NT2/D1 (cell line): ENCODE data around the gene RBM42.

ENCODE experiments used
- DNase-seq: peaks from one replicate; pipeline ENCODE4 v3.0.0-alpha.2; 2011; ENCODE audit warnings: low read depth, low spot score
- H3K27me3 ChIP-seq: 2 replicates; pipeline ENCODE4 v1.6.0; 2011; ENCODE audit warnings: mild to moderate bottlenecking; ENCODE audit not compliant: insufficient read length, insufficient read depth
- H3K36me3 ChIP-seq: 2 replicates; pipeline ENCODE4 v1.6.1; 2011; ENCODE audit warnings: mild to moderate bottlenecking, low read length, mixed read lengths; ENCODE audit not compliant: insufficient read depth, insufficient read length
- H3K4me1 ChIP-seq: 2 replicates; pipeline ENCODE4 v1.5.1; 2011; ENCODE audit not compliant: insufficient read depth, insufficient read length
- H3K4me3 ChIP-seq: 2 replicates; pipeline ENCODE4 v1.5.1; 2011; ENCODE audit warnings: low read depth; ENCODE audit not compliant: insufficient read length
- H3K9ac ChIP-seq: 2 replicates; pipeline ENCODE4 v1.6.0; 2011; ENCODE audit warnings: low read depth; ENCODE audit not compliant: insufficient read length
- H3K9me3 ChIP-seq: 2 replicates; pipeline ENCODE4 v1.5.1; 2011; ENCODE audit warnings: mild to moderate bottlenecking, low read length; ENCODE audit not compliant: insufficient read depth
- SUZ12 ChIP-seq: IDR thresholded peaks from 2 replicates; pipeline ENCODE4 v1.6.1; 2011; ENCODE audit not compliant: insufficient read length, insufficient read depth; ENCODE audit errors: extremely low read depth
- YY1 ChIP-seq: IDR thresholded peaks from 2 replicates; pipeline ENCODE4 v1.6.1; 2011; ENCODE audit not compliant: insufficient read length, insufficient read depth
- ZNF274 ChIP-seq: IDR thresholded peaks from 2 replicates; pipeline ENCODE4 v1.6.1; 2011; ENCODE audit warnings: mild to moderate bottlenecking, low read depth, low read length

RBM42 gene

GRCh38 chr19:35656700-35657099, 27.9 kb downstream of the RBM42 start:
- no peaks in the 10 kb centered on the region for H3K27me3 ChIP-seq
- peaks cover 54% of the 10 kb centered on the region for H3K36me3 ChIP-seq

GRCh38 chr19:35657904-35658700, 29.3 kb downstream of the RBM42 start:
- H3K36me3 ChIP-seq, result peaks cover 49% of the 10 kb centered on the region
- H3K27me3 ChIP-seq, result no peaks in the 10 kb centered on the region
- H3K9me3 ChIP-seq, result no peaks in the 10 kb centered on the region
- no peak for TF ChIP-seq ZNF274
- TF ChIP-seq YY1, result no peak
- TF ChIP-seq SUZ12, result no peak
- H3K9ac ChIP-seq, result no peak overlapping the region
- DNase-seq, result no peak
- no peaks in the 10 kb centered on the region for H3K4me1 ChIP-seq
- no peak overlapping the region for H3K4me3 ChIP-seq

More at GRCh38 chr19:35656700-35657099, 27.9 kb downstream of the RBM42 start:
- no peak overlapping the region for H3K4me3 ChIP-seq
- DNase-seq, result no peak
- TF ChIP-seq SUZ12, result no peak
- no peak for TF ChIP-seq YY1
- TF ChIP-seq ZNF274, result no peak
- no peaks in the 10 kb centered on the region for H3K9me3 ChIP-seq
- no peaks in the 10 kb centered on the region for H3K4me1 ChIP-seq
- H3K9ac ChIP-seq, result no peak overlapping the region

DNA sequence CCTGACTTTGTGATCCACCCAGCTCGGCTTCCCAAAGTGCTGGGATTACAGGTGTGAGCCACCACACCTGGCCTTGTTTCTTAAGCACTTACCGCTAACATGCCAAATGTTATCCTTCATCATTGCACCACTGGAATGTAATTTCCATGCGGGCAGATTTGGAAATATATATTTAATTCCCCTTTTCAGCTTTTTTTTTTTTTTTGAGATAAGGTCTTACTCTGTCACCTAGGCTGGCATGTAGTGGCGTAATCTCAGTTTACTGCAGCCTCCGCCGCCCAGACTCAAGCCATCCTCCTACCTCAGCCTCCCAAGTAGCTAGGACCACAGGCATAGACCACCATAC, 33.1 kb downstream of the RBM42 start:
- no peaks in the 10 kb centered on the region for H3K9me3 ChIP-seq

GRCh38 chr19:35663981-35664380, 35.1 kb downstream of the RBM42 start:
- H3K36me3 ChIP-seq, result peaks cover 11% of the 10 kb centered on the region
- TF ChIP-seq YY1 (no peak), ZNF274 (no peak), SUZ12 (no peak)
- H3K9me3 ChIP-seq, result no peaks in the 10 kb centered on the region
- no peak overlapping the region for H3K4me3 ChIP-seq
- H3K9ac ChIP-seq, result no peak overlapping the region
- no peaks in the 10 kb centered on the region for H3K27me3 ChIP-seq
- DNase-seq, result no peak
- no peaks in the 10 kb centered on the region for H3K4me1 ChIP-seq

More for the DNA sequence above, 33.1 kb downstream of the RBM42 start:
- Histone ChIP-seq H3K9ac (no peak overlapping the region), H3K36me3 (peaks cover 28% of the 10 kb centered on the region), H3K27me3 (no peaks in the 10 kb centered on the region), H3K4me3 (no peak overlapping the region), H3K4me1 (no peaks in the 10 kb centered on the region)
- DNase-seq, result no peak
- TF ChIP-seq SUZ12, result no peak
- TF ChIP-seq YY1, result no peak
- TF ChIP-seq ZNF274, result no peak

DNA sequence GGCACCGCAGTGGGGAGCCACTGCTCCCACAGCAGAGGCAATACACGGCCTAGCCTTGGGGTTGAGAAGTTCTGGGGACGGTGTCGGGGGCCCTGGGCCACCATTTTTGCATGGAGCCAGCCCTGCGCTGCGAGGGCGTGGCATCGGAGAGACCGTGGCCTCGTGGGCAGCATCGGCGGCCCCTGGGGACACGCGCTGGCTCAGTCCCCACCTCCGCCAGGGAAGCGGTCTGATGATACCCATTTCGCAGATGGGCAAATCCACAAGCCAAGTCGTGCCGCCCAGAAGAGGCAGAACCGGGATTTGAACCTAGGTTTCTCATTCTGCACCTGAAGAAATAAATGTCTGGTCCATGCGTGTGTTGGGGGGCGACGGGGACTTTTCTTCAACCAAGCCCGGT, 36.3 kb downstream of the RBM42 start:
- DNase-seq, result no peak
- H3K36me3 ChIP-seq, result peaks cover 7% of the 10 kb centered on the region
- TF ChIP-seq ZNF274 (no peak), YY1 (no peak), SUZ12 (no peak)
- no peaks in the 10 kb centered on the region for H3K9me3 ChIP-seq
- no peak overlapping the region for H3K9ac ChIP-seq
- no peaks in the 10 kb centered on the region for H3K4me1 ChIP-seq
- H3K27me3 ChIP-seq, result no peaks in the 10 kb centered on the region
- no peak overlapping the region for H3K4me3 ChIP-seq

- no peaks in the 10 kb centered on the region for H3K27me3 ChIP-seq
- TF ChIP-seq ZNF274, result no peak
- no peak for TF ChIP-seq SUZ12
- TF ChIP-seq YY1, result no peak
- H3K4me1 ChIP-seq, result no peaks in the 10 kb centered on the region
- H3K9ac ChIP-seq, result no peak overlapping the region
- H3K9me3 ChIP-seq, result no peaks in the 10 kb centered on the region
- DNase-seq, result no peak
- H3K36me3 ChIP-seq, result peaks cover 7% of the 10 kb centered on the region
- no peak overlapping the region for H3K4me3 ChIP-seq
Observed at GRCh38 chr19:35665604-35666003, 36.8 kb downstream of the RBM42 start.

- Histone ChIP-seq H3K9ac (no peak within 1 kb of the TSS), H3K9me3 (no peaks in the 10 kb centered on the region), H3K36me3 (peaks cover 2% of the 10 kb centered on the region), H3K4me1 (no peaks in the 10 kb centered on the region), H3K27me3 (no peaks in the 10 kb centered on the region), H3K4me3 (no peak within 1 kb of the TSS)
- no peak for DNase-seq
- TF ChIP-seq YY1 (no peak), SUZ12 (no peak), ZNF274 (no peak)
Observed at GRCh38 chr19:35666251-35666913, 37.5 kb downstream of the RBM42 start, which contains the start of gene UPK1A. Gene UPK1A, plus strand, starts transcription at chr19:35666517. Its CDS starts 296 bp downstream, at chr19:35666813.
